Fibroblast of skin of back (primary cell): Measurements from ENCODE around the gene SAG.
"Not testable (repeated sequence)": the region's sequence is repeated elsewhere in the genome, so short reads cannot be mapped to it uniquely, and the experiment has no call there.

Experiments used
- DNase-seq: peaks from one replicate; pipeline ENCODE4 v3.0.0-alpha.2; 2013

The SAG gene

DNA sequence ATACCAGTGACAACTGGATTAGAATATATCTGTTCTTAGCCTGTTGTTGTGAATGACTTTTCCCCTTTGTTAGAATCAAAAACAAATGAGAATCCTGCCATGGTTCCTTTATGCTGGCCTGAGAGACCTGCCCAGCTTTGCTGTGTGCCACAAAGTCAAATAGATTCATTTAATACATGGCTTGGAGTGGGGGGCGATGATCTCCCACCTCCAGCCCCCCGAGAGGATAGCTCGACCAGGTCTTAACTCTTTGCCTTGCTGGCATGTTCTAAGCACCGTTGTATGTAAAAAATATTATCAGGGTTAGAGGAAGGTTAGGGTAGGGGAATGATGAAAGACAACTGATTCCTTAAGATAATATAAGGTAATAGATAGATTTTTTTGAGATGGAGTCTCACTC, 24.5 kb downstream of the SAG start:
- no peak for DNase-seq

DNA sequence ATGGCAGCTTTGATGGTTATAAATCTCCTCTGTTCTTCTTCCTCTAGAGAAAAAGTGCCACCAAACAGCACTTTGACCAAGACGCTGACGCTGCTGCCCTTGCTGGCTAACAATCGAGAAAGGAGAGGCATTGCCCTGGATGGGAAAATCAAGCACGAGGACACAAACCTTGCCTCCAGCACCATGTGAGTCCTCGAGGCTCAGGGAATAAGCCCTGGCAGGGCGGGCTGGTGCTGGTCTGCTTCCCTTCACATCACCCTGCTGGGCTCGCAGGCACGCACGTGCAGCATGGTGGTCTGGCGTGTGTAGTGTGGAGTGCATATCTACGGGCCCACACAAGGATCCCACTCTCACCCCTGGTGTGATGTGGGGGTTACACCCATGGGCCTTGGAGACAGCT, 27.3 kb downstream of the SAG start:
- no peak for DNase-seq

DNA sequence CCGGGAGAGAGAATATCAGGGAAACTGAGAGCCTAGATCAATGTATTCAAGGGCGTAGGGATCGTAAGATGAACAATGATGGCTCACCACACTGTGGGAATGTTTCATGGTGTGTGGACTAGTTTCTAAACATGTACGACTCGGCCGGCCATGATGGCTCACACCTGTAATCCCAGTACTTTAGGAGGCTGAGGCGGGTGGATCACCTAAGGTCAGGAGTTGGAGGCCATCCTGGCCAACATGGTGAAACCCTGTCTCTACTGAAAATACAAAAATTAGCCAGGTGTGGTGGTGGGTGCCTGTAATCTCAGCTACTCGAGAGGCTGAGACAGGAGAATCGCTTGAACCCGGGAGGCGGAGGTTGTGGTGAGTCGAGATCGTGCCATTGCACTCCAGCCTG, 28.5 kb downstream of the SAG start:
- not testable (repeated sequence) for DNase-seq

DNA sequence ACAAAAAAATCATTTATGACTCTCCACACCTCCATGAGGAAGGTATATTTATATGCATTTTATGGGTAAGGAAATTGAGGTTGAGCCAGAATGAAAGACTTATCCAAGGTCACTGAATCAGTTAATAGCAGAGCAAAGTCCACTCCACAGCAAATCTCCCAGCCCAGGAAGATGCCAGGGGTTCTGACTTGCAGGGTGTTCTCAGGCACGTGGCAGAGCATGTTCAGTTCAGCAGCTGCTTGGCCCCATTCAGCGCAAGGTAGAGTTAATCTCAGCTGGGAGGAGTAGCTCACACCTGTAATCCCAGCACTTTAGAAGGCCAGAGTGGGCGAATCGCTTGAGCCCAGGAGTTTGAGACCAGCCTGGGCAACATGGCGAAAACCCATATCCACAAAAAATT, 28.9 kb downstream of the SAG start:
- no peak for DNase-seq

DNA sequence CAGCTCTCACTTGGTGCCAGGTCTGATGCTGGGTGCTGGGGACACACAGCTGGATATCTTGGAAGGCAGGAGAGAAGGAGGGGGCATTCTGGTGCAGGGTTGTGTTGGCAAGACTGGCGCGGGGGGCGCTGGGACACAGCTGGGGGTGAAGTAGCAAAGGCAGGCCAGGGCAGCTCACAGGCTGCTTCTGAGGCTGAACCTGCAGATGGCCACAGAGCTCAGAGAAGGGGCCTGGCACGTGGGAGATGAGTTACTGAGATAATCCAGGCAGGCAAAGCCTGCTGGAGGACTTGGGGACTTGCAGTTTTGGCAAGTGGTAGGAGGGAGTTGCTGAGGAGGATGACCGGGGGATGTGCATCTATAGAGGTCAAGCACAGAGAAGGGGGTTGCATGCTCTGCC, 30.4 kb downstream of the SAG start:
- DNase-seq: no peak

DNA sequence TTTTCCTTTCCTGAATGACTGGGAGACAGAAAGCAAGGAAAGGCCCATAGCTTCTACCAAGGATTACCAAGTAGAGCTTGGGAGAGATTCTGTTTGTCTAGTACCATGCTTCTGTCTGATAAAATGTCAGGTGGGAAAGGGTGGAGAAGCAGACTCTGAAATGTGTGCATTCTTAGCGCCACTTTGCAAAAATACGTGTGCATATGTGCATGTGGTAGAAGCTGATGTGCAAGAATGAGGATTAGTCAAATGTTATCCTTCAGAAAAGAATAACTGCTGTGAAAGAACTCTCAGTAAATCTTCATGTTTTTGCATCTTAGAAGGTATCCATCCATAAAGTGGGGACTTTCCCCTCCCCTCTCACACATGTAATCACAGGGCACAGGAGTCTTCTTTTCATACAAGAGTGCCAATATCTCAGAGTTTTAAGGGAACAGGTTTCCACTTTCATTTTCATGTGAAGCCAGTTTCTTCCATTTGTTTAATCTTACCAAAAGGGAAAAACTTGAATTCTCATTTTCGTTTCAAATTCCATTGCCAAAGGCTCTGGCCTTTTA, 31.3 kb downstream of the SAG start:
- DNase-seq: no peak

DNA sequence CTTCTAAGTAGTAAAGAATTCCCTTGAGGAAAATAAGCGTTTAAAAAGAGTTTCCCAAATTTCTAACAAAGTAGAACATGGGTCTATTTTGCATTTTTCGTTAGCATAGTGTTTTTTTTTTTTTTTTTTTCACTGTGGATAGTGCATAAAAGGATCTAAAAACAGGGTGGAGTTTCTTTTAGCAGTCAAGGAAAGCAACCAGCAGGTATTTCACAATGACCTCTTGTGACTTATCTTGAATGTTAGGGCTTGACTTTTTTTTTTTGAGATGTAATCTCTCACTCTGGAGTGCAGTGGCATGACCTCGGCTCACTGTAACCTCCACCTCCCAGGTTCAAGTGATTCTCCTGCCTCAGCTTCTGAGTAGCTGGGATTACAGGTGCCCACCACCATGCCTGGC, 31.8 kb downstream of the SAG start:
- no peak for DNase-seq

DNA sequence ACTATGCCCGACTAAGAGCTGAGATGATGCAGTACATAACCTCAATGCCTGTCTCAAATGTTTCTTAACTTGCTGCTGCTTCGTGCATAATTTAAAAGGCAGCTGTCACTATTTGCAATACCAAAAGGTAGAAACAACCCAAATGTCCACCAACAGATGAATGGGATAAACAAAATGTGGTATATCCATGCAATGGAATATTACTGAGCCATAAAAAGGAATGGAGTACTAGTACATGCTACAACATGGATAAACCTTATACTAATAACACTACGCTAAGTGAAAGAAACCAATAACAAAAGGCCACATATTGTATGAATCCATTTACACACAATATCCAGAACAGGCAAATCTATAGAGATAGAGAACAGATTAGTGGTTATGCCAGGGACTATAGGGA, 33.7 kb downstream of the SAG start:
- no peak for DNase-seq

DNA sequence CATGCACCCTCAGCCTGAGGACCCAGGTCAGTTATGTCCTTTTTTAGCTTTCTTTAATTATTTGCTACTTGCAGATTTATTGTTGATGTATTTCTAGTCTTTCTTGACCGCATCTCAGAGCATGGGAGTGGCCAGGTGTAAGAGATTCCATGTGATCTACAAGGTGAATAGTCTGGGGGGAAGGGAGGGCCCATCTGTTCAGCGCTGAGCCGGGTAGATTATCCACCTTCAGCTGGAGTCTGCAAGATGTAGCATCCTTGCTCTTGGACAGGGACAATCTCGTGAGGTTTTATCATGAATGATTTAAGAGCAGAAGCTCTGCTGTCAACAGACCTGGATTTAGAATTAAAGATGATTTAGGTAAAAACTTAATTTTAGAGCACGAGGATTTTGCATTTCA, 34.7 kb downstream of the SAG start:
- DNase-seq: no peak

DNA sequence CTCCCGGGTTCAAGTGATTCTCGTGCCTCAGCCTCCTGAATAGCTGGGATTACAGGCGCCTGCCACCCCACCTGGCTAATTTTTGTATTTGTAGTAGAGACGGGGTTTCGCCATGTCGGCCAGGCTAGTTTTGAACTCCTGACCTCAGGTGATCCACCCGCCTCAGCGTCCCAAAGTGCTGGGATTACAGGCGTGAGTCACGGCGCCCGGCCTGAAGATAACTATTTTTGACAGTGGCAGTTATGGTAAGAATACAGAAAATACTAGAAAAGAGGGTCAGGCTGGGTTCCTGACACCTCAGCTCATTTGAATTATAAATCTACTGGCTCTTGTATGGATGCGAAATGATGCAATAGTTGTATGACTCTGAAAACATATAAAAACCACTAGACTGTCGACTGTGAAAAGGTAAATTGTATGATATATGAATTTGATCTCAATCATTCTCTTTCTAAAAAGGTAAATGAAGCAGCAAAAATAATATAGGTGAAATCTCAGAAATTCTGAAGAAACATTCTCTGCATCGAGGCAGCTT, 35.6 kb downstream of the SAG start:
- no peak for DNase-seq

DNA sequence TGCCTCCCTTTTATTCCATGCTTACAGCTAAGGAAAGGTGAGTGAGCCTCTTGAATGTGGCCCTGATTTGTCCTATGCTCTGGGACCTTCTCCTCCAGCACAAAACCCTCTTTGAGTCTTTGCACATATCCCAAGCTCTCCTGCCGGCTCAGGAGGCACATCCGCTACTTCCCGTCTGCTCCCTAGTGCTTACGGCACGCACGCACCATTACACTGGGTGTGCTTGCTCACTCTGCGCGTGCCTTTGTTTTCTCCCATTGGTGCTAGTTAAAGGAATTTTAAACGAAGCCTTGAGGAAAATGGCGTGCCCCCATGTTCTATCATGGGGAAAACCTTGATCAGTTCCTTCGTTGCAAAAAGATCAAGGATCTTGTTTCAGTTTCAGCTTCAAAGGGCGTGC, 38.8 kb downstream of the SAG start:
- no peak for DNase-seq

DNA sequence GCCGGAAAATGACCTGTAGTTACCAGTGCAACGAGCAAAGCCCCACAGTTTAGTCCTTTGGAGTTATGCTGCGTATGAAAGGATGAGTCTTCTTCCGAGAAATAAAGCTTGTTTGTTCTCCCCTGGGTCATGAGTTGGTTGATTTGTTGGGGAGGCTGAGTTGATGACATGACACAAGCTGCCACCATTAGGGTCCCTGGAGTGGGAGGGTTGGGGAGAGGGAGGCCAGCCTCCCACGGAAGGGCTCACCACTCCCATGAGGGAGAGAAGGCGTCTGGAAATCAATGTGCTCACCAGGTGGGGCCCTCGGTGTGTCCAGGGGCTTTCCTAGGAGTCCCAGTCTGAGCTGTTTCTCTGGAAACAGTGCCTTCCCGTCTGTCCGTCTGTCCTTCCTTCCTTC, 39.3 kb downstream of the SAG start:
- DNase-seq: no peak

DNA sequence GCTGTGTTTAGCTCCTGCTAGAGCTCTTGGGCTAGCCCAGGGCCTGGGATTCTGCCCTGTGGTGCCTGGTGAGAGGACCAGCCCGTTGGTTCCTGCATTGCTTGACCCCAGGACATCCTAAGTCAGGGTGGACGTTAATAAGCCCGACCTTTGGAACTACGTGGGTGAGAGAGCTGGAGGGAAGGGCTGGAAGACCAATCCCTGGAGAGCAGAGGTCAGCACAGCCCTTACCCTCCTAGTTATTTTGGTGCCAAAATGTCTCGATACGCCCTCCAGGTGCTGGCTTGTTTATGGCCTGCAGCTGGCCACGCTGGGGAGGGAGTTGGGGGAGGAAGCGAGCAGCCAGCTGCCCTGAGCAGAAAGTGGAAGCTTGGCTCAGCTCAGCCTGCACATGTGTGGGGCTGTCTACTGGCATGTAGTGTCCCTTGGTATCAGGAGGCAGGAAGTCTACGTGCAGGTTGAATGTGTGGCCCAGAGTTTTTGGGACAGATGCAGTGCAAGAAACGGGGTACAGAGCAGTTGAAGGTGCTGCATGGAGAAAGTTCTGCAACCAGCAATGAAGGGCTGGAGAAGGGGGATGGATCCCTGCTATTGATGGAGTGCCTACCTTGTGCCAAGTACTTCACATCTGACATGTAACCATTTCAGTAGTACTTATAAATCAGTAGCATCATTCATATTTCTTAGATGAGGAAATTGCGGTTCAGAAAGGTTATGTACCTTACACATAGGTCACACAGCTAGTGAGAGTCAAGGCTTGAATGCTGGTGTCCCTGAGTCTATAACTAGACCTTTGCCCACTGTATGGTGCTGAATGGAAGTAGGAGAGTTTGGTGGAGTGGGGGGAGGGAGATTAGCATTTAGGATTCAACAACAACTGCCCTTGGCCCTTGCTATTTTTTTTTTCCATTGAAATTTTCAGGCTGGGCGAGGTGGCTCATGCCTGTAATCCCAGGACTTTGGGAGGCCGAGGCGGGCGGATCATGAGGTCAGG, 41.7 kb downstream of the SAG start:
- DNase-seq: no peak

DNA sequence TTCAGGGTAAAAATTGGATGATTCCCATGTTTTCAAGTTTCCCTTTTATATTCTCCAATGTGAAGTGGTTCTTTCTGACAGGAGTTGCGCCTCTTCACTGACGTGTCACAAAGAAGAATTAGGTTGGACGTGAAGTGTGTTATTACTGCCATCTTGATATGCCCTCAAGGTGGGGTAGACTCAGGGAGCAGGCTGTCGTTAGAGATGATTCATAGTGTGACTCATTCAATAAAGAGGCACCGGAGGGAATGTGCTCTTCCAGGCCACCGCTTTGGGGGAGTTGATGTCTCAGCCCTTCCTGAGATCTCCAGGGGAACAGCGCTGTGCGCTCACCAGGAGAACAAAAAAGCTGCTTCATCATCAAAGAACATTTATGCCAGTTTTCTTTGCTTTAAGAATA, 43.1 kb downstream of the SAG start:
- peak; percentile 94 for DNase-seq

DNA sequence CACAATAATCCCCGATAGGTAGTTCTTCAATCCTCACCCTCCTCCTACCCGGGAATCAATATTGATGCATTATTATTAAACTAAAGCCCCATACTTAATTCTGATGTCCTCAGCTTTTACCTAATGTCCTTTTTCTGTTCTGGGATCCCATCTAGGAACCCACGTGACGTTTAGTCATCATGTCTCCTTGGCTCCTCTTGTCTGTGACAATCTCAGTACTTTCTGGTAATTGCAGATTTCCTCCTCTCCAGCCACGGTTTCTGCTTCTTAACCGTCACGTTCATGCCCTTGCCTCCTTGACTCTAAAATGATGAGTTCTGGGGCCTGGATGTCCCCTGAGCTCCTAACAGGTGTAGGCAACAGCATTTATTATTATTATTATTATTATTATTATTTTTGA, 43.8 kb downstream of the SAG start:
- DNase-seq: peak; percentile 23

DNA sequence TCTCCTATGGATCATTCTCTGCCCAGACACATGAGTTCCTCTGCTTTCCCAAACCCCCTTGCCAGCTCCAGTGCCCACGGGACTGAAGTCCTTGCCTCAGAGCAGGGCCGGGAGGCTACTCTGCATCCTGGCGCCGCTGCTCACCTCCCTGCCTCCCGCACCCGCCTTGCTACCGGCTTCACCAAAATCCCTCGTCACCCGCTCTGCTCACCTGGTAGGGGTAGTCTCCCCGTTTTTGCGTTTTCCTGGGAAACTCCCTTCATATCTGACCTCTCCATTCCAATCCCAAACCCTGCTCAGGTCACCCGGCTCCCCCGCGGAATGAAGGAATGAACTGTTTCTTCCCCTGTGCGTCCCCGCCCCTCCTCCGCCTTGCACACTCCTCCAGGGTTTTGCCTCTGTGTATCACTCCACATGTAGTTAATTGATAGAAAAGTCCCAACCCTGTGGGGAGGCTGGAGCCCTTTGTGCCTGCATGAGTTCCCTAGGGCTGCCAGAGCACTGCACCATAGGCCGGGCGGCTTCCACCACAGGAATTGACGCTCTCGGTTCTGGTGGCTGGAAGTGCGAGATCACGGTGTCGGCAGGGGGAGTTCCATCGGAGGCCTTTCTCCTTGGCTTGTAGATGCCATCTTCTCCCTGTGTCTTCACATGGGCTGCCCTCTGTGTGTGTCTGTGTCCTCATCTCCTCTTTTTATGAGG, 44.7 kb downstream of the SAG start:
- DNase-seq: no peak

DNA sequence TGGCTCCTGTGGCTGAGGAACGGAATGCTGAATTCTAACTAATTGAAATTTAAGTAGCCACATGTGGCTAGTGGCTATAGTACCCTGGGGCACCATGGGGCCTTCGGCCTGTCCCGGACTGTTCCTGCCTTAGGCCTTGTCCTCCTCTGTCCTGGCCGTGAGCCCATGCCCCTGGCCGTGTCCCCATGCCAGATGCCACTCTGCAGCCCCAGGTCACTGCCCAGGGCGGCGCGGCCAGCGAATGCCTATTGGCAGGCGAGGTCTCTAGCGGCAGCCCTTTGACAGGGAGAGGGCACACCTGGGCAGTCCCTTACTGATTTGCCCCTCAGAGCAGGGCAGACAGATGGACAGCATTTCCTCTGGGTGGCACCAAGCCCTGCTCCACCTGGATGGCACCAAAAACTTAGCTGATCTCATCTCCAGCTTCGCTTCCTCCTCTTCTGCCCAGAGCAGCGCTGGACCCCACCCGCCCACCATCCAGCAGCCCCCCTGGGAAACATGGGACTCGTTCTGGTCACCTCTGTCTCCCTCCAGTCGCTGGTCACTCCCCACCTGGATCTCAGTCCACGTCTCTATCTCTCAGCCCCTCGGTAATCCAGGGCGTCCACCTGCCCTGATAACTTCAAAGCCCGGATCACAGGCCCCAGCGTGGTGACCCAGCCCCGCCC, 45.6 kb downstream of the SAG start:
- no peak for DNase-seq

DNA sequence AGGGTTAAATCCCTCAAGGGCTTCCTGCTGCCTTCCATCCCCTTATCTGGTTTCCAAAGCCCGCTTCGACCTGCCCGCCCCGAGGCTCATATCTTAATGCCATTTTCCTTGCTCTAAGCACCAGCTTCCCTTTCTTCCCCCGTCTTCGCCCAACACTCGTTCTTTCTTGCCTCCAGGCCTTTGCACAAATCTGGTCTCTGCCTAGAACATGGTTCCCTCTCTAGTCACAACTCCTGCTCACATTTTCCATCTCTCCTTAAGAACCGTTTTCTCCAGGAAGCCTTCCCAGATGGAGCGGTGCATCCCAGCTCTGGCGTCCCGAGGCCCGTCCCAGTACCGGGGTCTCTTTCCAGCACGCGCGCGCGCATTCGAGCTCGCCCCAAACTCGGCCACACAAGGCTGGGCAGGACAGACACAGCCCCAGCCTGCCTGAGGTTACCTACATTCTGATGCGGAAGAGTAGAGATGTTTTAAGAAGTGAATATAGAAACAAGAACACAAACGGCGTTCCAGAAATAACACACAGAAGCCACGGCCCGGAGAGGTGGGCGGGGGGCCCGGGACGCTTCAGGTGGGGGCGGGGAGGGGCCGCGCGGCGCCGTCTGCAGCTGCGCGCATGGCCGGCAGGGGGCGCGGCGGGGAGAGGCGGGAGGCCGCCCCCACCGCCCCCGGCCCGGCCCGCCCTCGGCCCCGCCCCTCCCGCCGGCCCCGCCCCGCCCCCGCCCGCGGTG, 46.3 kb downstream of the SAG start, which contains the start of gene DGKD:
DGKD (plus strand) TSS at position 726 of the 731 bp plus-strand sequence. CDS start 25 bp downstream, outside the sequence.
- DNase-seq: peak; percentile 44

DNA sequence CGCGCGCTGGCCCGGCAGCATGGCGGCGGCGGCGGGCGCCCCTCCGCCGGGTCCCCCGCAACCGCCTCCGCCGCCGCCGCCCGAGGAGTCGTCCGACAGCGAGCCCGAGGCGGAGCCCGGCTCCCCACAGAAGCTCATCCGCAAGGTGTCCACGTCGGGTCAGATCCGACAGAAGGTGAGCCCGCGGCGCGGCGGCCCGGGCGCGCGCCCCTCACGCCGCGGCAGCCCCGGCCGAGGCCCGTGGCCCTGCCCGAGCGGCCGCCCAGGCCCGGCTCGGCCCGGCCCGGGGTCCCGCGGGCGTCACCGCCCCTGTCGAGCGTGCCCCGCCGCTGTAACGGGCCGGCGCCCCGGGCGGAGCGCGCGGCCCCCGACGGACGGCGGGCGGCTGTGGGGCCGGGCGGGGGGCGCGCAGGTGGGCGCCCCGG, 46.9 kb downstream of the SAG start:
- no peak for DNase-seq

DNA sequence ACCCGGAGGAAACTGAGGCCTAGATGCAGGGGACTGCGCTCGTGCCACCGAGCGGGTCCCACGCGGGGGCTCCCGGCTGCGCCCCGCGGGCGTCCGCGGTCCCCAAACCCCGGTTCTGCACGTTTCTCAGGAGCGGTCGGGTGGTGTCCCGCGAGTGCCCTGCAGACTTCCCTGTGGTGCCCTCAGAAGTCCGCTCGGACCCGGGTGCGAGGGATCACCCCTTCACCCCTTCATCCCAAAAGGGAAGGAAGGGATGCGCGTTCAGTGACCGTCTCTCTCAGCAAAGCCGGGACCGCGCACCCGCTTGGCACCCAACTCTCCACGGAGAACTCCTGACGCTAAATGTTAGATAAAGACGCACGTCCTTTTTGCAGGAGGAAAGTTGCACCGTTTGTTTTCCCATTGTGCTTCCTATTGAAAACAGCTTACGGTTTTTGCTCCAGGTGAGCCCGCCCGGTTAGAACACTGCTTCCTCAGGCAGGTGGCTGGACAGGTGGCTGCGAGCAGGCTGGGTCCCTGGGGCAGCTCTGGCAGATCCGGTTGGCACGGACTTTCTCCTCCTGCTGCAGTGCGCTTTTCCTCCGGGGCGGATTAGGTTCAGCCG, 47.5 kb downstream of the SAG start:
- no peak for DNase-seq

DNA sequence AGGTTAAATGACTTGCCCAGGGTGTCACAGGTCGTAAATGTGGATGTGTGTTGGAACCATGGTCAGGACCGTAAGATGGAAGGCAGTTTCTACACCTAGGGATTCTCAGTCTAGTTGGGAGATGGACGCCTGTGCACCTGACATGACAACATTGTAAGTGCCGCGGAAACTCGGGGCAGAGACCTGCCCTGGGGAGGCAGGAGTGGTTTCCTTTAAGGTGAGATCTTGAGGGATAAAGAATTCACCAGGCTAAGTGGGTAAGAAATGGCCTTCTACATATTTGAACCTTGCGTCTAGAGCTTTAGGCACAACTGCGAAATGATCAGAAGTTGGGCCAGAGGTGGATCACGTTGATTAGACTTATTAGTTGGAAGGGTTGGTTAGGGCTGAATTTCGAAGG, 48.3 kb downstream of the SAG start:
- no peak for DNase-seq
